Tibial nerve (tissue), 4 donors: ENCODE data around the gene UFSP1. TPM values are rescaled to one million over a fixed set of nuclear protein-coding genes. Genes with fewer than 3 reads are reported as not detected.

Experiments used
- DNase-seq, 2 donors: peaks; one replicate each; pipeline ENCODE4 v3.0.0-alpha.2; 2019; ENCODE audit warnings: low spot score in 2 of 2
- H3K27ac ChIP-seq, 4 donors: fragments of 200-600 bp; sonication (generic) in 3 of 4; one replicate each; pipeline ENCODE4 v1.5.1; 2017 to 2019; ENCODE audit warnings: mild to moderate bottlenecking in 1 of 4
- H3K27me3 ChIP-seq, 2 donors: fragments of 200-600 bp; sonication (generic) in 1 of 2; one replicate each; pipeline versions ENCODE4 v1.5.1 to v1.6.0; 2017 to 2019
- H3K36me3 ChIP-seq, 3 donors: fragments of 200-600 bp; sonication (generic); one replicate each; pipeline ENCODE4 v1.5.1; 2018 to 2019
- H3K4me1 ChIP-seq, 4 donors: fragments of 200-600 bp; sonication (generic) in 3 of 4; one replicate each; pipeline ENCODE4 v1.5.1; 2017 to 2019
- H3K4me3 ChIP-seq, 4 donors: fragments of 200-600 bp; sonication (generic) in 3 of 4; one replicate each; pipeline ENCODE4 v1.5.1; 2017 to 2019; ENCODE audit warnings: mild to moderate bottlenecking in 1 of 4, moderate library complexity in 1 of 4
- H3K9me3 ChIP-seq, 4 donors: fragments of 200-600 bp; sonication (generic) in 3 of 4; one replicate each; pipeline ENCODE4 v1.5.1; 2017 to 2019
- EP300 ChIP-seq, 2 donors: sonication (generic); formaldehyde crosslinking; IDR thresholded peaks; one replicate each; pipeline ENCODE4 v1.6.1; 2017; ENCODE audit warnings: antibody characterized with exemption in 2 of 2, mild to moderate bottlenecking in 1 of 2
- POLR2A ChIP-seq, 2 donors: fragments of 450-650 bp; IDR thresholded peaks; one replicate each; pipeline ENCODE4 v1.6.1; 2017; ENCODE audit warnings: antibody characterized with exemption in 2 of 2, mild to moderate bottlenecking in 2 of 2, moderate library complexity in 2 of 2
- WGBS, 2 donors: methylation state at CpG; one replicate each; pipeline ENCODE4 v1.1.5; 2018; 5-methylcytosine and 5-hydroxymethylcytosine counted together
- total RNA-seq, 4 donors: library from RNA; depleted of rRNA; stranded (reverse); fragments of >200 nt; gene quantifications; one replicate each; pipeline ENCODE4 v1.1.0, GENCODE V29; 2016
- TF ChIP-seq, protein P1 (sequence below), 5 experiments: fragments of 200-600 bp in 3 of 5; fragments of 450-650 bp in 2 of 5; sonication (generic) in 3 of 5; IDR thresholded peaks; one replicate each; pipeline ENCODE4 v1.5.1; 2016 to 2019; ENCODE audit warnings: antibody characterized with exemption in 5 of 5, mild to moderate bottlenecking in 3 of 5, moderate library complexity in 2 of 5

Gene UFSP1
- total RNA-seq, 4 donors from 2014 or later, result 2.8 to 13.3 (median 5.0) TPM

DNA sequence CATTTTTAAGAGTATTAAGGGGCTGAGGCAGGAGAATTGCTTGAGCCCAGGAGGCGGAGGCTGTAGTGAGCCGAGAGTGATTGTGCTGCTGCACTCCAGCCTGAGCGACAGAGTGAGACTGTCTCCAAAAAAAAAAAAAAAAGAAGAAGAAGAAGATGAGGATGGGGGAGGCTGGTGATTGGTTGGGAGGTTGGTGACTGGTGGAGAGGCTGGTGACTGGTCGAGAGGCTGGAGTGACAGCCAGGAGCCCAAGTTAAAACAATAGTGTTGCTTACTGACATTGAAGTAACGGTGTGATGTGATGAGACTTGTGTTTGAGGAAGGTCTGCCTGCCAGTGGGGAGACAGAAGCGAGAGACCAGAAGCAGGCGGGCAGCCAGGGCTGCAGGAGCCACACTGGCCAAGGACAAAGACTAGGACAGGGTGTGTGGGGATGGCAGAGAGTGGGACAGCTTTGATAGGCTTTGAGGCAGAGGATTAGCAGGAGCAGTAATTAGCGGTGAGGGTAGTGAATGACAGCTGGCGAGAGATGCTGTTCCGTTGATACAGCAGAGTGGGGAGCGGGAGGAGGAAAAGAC lies 9.7 kb downstream of the UFSP1 start:
- Histone ChIP-seq H3K27me3 (no peaks in the 10 kb centered on the region), H3K4me3 (no peak overlapping the region), H3K4me1 (peaks cover 0 to 58% (median 22%) of the 10 kb centered on the region in 4 donors), H3K36me3 (peaks cover 6 to 68% (median 30%) of the 10 kb centered on the region in 3 donors), H3K9me3 (no peaks in the 10 kb centered on the region), H3K27ac (no peak overlapping the region)
- no peak for DNase-seq
- WGBS, 2 donors, result 83 to 86% methylated on average over 11 of the region's 11 CpGs
- TF ChIP-seq EP300 (IDR thresholded peaks at IDR 0.05) (no peak), POLR2A (IDR thresholded peaks at IDR 0.05) (no peak)
- TF ChIP-seq, protein P1, sequence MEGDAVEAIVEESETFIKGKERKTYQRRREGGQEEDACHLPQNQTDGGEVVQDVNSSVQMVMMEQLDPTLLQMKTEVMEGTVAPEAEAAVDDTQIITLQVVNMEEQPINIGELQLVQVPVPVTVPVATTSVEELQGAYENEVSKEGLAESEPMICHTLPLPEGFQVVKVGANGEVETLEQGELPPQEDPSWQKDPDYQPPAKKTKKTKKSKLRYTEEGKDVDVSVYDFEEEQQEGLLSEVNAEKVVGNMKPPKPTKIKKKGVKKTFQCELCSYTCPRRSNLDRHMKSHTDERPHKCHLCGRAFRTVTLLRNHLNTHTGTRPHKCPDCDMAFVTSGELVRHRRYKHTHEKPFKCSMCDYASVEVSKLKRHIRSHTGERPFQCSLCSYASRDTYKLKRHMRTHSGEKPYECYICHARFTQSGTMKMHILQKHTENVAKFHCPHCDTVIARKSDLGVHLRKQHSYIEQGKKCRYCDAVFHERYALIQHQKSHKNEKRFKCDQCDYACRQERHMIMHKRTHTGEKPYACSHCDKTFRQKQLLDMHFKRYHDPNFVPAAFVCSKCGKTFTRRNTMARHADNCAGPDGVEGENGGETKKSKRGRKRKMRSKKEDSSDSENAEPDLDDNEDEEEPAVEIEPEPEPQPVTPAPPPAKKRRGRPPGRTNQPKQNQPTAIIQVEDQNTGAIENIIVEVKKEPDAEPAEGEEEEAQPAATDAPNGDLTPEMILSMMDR (IDR thresholded peaks at IDR 0.05), result no peak

DNA sequence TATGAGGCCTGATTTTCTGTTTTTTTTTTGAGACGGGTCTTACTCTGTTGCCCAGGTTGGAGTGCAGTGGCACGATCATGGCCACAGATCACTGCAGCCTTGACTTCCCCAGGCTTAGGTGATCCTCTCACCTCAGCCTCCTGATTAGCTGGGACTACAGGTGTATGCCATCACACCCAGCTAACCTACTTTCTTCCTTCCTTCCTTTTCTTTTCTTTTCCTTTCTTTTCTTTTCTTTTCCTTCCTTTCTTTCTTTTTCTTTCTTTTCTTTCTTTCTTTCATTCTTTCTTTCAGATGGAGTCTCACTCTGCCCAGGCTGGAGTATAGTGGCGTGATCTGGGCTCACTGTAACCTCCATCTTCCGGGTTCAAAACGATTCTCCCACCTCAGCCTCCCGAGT lies 10.8 kb downstream of the UFSP1 start:
- H3K9me3 ChIP-seq, result no peaks in the 10 kb centered on the region
- DNase-seq, result no peak
- H3K27me3 ChIP-seq, result no peaks in the 10 kb centered on the region
- TF ChIP-seq, protein P1 (IDR thresholded peaks at IDR 0.05), result no peak
- peaks cover 6 to 59% (median 25%) of the 10 kb centered on the region in 3 donors for H3K36me3 ChIP-seq
- H3K4me3 ChIP-seq, result no peak overlapping the region
- no peak overlapping the region for H3K27ac ChIP-seq
- H3K4me1 ChIP-seq, result peaks cover 0 to 66% (median 26%) of the 10 kb centered on the region in 4 donors
- 82 to 89% methylated on average over 6 of the region's 6 CpGs for WGBS, 2 donors

DNA sequence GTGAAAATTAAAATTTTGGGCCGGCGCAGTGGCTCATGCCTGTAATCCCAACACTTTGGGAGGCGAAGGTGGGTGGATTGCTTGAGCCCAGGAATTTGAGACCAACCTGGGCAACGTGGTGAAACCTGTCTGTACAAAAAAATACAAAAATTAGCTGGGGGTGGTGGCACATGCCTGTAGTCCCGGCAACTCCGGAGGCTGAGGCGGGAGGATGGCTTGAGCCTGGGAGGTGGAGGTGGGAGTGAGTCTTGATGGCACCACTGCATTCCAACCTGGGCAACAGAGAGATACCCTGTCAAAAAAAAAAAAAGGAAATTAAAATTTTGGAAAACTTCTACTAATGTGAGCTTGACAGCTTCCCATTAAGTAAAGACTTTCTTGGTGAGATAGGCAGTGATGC lies 11.5 kb downstream of the UFSP1 start:
- Histone ChIP-seq H3K4me1 (peaks cover 0 to 68% (median 26%) of the 10 kb centered on the region in 4 donors), H3K36me3 (peaks cover 6 to 59% (median 19%) of the 10 kb centered on the region in 3 donors), H3K9me3 (no peaks in the 10 kb centered on the region), H3K27me3 (no peaks in the 10 kb centered on the region), H3K27ac (no peak overlapping the region), H3K4me3 (no peak overlapping the region)
- TF ChIP-seq, protein P1 (IDR thresholded peaks at IDR 0.05), result no peak
- TF ChIP-seq POLR2A (IDR thresholded peaks at IDR 0.05), result no peak
- 71 to 74% methylated on average over 7 of the region's 7 CpGs for WGBS, 2 donors
- no peak for DNase-seq

DNA sequence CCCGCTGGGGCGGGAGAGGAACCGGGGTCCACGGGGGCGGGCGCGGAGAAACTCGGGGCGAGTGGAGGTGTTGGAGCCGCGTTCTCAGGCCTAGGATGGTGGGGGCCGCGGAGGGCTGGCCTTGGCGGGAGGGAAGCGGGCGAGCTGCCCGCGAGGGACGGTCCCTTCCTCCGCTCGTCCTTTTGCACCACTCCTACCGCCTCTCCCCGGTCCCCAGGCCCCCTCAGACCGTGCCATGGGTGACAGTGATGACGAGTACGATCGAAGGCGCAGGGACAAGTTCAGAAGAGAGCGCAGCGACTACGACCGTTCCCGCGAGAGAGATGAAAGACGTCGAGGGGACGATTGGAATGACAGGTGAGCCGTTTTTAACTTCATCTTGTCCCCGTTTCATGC lies 14.2 kb downstream of the UFSP1 start:
- H3K27me3 ChIP-seq, result no peaks in the 10 kb centered on the region
- H3K36me3 ChIP-seq, result peaks cover 0 to 62% (median 0%) of the 10 kb centered on the region in 3 donors
- TF ChIP-seq, protein P1 (IDR thresholded peaks at IDR 0.05), result no peak
- TF ChIP-seq EP300 (IDR thresholded peaks at IDR 0.05), result no peak
- no peak for TF ChIP-seq POLR2A (IDR thresholded peaks at IDR 0.05)
- H3K4me3 ChIP-seq, result peak overlapping the region; percentile 85 to 97 (median 94)
- 0 to 1% methylated on average over 25 to 33 of the region's 39 CpGs for WGBS, 2 donors
- peaks cover 0 to 58% (median 26%) of the 10 kb centered on the region in 4 donors for H3K4me1 ChIP-seq
- DNase-seq, result no peak
- no peaks in the 10 kb centered on the region for H3K9me3 ChIP-seq
- H3K27ac ChIP-seq, result peak overlapping the region; percentile 84 to 98 (median 95)

DNA sequence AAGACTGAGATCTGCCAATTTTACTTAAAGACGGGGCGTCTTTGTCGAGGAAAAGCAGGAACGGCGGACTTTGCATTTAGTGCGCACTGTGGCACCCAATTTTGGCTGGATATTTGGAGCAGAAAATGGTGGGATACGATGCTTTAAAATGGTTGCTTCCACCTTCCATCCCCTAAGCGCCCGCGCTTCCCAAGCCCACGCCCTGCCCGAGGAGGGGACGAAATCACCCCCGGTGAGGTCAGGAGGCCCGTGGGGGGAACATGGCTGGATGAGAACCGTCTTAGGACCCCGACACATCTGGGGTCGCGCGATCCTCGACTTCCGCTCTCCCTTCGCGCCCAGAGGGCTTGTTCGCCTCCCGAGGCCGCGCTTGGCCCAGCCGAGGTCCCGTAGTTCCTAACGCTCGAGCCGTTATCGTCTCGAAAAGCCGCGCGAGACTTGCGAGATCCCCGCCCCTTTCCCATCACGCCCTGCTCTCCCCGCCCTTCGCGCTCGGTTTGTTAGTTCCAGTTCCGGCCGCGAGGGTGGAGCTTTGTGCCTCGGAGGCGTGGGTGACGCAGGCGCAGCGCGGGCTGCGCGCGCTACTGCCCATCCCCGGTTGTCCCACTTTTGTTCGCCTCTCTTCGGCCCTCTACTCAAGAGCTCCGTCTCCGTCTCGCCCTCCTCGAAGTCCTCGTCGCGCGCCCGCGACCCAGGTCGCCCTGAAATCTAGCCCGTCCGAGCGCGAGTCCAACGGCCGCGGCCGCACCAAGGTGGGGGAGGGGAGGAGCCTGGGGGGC lies 14.7 kb downstream of the UFSP1 start, which contains the start of gene SRRT:
TSS of gene SRRT (plus strand) at position 527 of the 779 bp plus-strand sequence. CDS start 488 bp downstream, outside the sequence.
- WGBS, 2 donors, result 2 to 4% methylated on average over 37 to 74 of the region's 79 CpGs
- Histone ChIP-seq H3K36me3 (peaks cover 0 to 61% (median 0%) of the 10 kb centered on the region in 3 donors), H3K4me3 (peak within 1 kb of the TSS; percentile 85 to 97 (median 94)), H3K4me1 (peaks cover 0 to 53% (median 26%) of the 10 kb centered on the region in 4 donors), H3K9me3 (no peaks in the 10 kb centered on the region), H3K27me3 (no peaks in the 10 kb centered on the region), H3K27ac (peak within 1 kb of the TSS; percentile 84 to 98 (median 95))
- TF ChIP-seq EP300 (IDR thresholded peaks at IDR 0.05) (peak; percentile 93 to 100), POLR2A (IDR thresholded peaks at IDR 0.05) (peak; percentile 94 to 98)
- TF ChIP-seq, protein P1 (IDR thresholded peaks at IDR 0.05), result peak; percentile 39 to 97 (median 54)
- peak; percentile 98 to 99 for DNase-seq
